NCI-H345 (cell line): ENCODE results near the gene BCAS2.
"Not testable (repeated sequence)": the region's sequence is repeated elsewhere in the genome, so short reads cannot be mapped to it uniquely, and the experiment has no call there.

ENCODE experiments used
- DNase-seq: peaks from one replicate; lab custom pipeline; 2025; lab: John Stamatoyannopoulos, UW

The BCAS2 gene

DNA sequence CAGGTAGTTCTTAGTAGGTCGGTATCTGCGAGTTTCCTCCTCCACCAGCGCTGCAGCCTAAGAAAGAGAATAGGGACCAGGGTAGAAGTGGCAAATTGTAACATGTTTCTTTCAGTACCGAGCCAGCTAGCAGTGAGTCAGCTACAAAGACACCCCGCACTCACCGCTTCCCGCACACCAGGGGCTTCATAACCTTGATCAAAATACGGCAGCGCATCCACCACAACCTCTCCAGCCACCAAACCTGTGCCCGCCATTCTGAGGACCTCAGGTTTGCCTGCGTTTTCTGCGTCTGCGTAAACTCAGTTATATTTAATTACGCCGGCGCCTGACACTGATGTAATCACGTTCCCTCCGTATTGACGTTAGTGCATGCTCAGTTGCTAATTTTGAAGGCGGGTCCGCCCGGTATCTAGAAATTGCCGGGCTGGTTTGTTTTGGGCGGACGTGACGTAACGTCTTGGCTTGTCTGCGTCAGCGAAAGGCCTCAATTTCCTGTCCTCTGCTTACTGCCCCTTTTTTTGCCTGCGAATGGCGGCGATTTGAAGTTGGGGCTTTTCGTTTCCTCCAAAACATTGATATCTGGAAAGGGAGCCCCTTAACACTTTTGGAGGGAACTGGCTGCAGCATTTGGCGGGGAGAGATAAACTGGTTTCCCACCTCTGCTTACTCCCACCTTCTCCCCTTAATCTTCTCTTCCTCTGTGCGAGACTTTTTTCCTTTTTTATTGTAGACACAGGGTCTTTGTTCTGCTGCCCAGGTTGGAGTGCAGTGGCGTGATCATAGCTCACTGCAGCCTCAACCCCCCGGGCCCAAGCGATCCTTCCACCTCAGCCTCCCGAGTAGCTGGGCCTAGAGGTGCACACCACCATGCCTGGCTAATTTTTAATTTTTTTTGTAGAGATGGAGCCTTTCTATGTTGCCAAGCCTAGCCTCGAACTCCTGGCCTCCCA lies at the start of gene BCAS2:
BCAS2 (minus strand) TSS at position 281 of the 953 bp plus-strand sequence; CDS start at position 257, 24 bp downstream.
- DNase-seq: peak; percentile 98

DNA sequence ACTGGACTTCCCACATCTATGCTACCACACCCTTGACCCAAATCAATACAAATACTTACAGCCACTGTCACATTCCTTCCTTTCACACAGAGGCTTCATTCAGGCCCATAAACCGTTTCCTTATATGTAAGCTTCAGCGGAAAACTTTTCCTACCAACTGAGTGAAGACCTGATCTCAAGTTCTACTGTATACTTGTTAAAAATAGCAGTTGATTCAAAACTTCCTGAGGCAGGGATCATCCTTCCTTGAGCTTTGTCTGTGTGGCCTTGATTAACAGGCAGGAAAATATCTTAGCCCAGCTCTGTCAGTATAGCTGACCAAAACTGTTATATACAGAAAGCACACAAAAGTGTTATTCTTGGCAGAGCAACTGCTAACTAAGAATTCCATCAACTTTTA lies 45.7 kb upstream of the BCAS2 start:
- no peak for DNase-seq

DNA sequence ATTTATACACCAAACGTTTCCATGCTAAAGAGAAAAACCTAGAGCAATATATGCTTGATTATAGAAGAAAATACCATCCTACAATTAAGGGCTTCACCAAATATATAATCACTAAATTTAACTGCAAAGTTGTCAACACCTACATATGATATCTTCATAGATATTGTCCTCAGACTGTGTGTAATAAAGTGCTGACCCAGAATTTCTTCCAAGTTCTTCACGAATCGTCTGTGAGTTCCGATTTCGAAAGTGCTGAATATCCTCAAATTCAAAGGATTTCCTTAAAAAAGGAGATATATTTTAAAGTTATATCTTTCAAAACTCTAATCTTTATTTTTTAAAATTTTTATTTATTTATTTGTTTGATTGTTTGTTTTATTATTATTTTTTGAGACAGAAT lies 41.9 kb upstream of the BCAS2 start:
- DNase-seq: no peak

DNA sequence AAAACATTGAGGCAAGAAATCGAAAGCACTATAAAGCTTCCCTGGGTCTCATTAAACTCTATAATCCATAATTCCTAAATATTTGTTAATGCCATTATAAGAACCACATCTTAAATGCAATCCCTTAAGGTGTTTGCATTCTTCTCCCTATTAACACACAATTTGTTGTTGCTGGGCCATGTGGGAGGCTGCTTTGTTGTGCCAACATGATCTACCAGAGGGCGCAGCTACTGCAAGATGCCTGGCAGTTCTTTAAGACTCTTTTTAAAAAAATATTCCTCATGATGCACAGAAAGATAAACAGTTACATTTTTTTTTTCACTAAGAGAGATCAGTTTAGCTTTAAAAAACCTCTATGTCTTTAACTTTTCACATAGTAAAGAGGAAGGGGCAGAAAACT lies 39.0 kb upstream of the BCAS2 start:
- DNase-seq: no peak

DNA sequence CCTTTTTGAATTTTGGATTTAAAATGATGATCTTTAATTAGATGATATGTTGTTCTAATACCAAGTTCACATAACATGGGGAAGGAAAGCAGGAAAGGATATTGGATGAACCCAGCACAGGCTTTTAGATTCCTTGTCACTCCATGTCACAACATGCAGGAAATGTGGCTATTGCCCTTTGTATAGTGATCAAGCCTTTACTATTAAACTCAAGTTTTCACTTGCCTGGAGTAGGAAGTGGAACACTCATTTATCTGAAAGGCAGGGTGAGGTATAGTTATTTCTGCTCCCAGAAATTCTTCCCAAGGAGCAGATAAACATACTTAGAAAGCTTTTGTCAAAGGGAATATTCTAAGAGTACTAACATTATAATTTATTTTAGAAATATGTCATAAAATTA lies 37.2 kb upstream of the BCAS2 start:
- DNase-seq: no peak

DNA sequence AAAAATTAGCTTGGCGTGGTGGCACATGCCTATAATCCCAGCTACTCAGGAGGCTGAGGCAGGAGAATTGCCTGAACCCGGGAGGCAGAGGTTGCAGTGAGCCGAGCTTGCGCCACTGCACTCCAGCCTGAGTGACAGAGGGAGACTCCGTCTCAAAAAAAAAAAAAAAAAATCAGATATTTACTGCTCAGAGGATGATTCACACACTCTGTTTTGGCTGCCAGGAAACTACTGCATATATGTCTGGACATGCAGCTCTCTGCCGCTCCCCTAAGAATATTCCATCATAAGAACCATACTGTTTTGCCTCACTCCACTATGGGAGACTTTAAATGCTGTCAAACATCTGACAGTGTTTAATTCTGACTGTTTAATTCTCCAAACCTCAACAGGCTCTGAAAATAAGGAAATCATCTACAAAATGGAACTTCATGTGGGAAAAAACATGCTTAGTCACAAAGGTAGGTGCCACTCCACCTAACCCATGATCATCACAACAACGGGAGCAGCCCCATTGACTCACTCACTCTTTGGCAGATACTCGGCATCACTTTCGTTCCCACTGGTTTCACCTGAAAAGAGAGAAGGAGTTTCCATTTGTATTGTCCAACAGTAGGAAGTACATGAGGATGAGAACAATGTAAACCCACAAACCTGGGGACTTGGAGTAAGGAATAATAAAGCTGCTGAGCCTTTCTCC lies 29.3 kb upstream of the BCAS2 start:
- peak; percentile 4 for DNase-seq

DNA sequence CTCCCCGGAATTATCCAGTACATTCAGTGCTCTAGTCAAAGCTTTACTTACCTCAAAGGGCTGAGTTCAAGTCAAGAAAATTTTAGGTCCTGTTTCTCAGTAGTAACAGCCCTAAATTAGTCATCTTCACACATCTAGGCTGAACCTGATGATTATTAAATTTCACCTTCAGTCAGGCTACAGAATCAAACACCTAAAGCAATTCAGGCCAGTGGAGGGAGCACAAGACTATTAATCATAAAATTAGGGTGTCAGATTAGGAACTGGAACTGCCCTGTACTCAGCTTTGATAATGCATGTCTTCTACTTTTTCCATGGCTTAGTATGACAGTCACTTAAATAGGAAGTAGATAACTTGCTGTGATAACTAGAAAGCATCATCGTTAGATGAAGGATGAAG lies 28.4 kb upstream of the BCAS2 start:
- no peak for DNase-seq

DNA sequence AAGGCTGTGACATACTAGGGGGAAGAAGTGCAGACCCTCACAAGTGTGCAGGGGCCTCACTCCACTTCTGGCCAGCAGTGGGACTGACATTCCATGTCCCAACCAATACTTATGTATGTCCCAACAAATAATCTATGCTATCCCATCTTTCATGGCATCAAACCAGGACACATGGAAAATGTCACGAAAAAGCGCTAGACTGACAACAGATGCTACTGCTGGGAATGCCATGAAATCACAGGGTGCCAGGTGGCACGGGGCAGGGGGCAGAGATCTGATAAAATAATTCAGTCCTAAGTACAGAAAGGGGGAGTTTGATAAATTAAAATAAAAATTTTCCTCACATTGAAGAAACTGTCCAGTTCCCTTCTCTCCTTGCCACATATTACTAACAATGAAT lies 27.6 kb upstream of the BCAS2 start:
- DNase-seq: no peak

DNA sequence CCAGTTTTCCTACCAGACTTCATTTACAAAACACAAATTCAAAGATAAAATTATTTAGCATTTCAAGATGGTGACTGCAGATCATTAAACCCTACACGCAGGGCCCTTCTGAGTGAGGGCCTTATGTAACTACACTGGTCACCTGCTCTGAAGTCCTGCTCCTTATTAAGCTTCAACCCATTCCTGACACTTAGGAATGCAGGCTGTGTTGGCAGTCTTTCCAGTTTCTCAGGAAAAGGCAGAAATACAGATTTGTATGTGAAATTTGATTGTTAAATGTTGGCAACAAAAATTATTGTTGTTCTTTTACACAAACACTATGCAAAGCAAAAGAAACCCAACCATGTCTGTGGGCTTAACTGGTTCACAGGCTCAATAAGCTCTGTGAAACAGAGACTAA lies 25.8 kb upstream of the BCAS2 start:
- DNase-seq: no peak

DNA sequence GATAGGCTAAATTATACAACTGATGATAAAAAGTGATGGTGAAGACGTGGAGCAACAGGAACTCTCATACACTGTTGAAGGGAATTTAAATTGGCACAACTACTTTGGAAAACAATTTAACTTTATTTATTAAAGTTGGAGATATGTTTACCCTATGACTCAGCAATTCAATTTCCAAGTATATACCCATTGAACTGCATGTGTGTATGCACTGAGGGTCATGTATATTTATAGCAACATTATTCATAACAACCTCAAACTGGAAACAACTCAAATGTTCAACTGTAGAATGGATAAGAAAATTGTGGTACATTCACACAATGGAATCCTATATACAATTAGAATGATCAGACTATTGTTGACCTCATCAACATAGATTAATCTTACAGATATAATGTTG lies 16.5 kb upstream of the BCAS2 start:
- no peak for DNase-seq

DNA sequence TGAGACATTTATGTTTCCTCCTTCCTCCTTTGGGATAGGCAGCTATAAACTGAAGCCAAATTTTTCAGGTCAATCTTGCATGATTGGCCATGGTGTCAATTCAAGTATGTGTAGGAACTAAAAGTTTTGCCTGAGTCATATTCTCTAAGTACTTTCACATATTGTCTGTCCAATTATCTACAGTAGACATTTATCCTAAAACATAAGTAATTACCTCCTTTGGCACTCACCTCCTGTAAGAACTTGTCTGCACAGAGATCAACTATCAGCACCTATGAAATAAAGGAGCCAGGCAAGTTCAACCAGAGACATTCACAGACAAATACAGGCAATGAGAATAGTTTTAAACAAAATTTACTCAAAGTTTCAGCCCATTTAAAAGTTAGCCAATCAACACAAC lies 14.2 kb upstream of the BCAS2 start:
- no peak for DNase-seq

DNA sequence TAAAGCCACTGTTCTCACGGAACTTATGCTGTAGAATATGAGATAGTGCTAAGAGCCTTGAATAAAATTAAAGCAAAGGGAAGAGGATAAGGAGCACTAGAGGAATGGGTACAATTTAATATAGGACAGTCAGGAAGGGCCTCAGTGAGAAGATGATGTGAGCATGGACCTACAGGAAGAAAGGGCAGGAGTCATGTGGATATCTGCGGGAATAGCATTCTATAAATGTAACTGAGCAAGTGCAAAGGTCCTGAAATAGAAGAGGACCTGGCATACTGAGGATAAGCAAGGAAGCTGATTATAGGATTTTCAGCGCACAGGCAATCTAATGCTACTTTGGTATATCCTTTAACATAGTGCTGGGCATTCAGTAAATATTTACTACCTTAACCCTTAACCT lies 12.6 kb upstream of the BCAS2 start:
- DNase-seq: no peak

DNA sequence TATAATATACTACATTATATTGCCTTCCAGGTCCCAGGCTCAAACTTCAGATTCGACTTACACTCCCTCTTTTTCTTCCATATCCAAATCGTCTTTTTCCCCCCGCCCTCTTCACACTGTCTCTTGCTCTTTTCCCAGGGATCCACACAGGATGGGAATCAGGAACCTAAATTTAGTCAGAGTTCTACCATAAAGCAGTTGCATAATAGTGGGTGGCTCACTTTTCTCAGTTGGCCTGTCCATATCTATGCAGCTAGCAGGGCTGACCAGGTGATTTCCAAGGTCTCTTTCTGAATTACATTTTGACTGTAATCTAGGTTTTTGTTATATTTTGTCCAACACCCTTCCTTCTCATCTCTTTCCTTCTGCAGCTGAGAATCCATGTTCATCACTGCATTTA lies 7.7 kb upstream of the BCAS2 start:
- no peak for DNase-seq

DNA sequence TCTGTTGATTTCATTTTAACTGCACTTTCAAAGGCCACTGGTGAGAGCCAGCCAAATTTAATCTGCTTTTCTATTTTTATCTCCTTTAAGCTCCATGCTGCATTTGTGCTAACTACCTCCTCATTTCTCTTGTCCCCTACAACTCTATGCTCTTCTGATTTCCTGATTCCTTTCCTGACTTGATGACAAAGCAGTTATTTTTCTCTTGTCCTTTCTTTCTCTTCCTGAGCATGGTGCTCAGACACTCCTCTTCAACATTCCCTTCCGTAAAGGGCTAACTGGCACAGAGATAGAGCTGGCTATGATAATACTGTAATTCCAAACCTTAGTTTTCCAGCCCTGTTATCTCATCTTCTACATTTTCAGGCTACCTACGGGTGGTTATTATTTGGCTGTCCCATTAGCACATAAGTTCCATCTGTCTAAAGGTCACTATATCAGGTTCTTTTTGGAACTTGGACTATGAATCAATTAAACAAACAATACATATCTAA lies 6.8 kb upstream of the BCAS2 start:
- no peak for DNase-seq

DNA sequence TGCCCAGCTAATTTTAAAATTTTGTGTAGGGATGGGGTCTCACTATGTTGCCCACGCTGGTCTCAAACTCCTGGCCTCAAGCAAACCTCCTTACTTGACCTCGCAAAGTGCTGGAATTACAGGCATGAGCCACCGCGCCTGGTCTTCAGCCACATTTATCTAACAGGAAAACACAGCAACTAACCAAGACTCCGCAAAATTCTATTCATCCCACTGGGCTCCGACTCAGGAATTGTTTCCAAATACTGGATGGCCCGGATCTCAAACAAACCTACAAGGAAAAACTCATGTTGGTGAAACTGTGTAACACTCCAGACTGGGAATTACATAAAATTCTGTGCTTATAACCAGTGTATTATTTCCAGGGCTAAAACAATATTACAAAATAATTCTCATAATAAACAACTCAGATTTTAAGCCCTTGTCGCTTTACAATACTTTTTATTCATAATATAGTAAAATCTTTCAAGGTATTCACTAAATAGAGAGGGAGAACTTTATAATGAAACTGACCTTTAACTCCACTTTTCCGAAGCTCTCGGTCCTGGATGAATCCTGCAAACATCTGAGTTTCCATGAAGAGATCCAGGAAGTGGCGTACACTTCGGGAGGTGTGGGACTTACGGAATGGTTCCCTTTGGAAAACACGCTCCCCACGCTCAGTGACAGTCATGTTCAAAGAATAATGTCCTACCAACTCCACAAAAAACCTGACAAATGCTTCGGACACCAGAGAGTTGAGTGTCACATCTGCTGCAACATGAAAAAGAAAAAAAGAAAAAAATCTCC lies 6.0 kb upstream of the BCAS2 start:
- no peak for DNase-seq

DNA sequence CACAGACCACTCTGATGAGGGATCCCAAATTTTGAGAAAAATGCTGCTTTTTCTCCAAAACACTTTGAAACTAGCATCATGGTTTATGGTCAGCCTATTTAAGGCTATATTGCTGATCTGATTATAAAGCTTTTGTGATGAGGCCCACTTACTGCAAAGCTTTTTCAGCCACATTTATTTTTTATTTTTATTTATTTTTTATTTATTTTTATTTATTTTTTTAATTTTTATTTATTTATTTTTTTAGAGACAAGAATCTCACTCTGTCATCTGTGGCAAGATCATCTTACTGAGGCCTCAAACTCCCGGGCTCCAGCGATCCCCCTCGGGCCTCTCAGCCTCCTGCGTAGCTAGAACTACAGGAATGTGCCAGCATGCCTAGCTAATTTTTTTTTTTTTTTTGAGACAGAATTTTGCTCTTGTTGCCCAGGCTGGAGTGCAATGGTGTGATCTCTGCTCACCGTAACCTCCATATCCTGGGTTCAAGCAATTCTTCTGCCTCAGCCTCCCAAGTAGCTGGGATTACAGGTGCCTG lies 5.2 kb upstream of the BCAS2 start:
- DNase-seq: no peak

DNA sequence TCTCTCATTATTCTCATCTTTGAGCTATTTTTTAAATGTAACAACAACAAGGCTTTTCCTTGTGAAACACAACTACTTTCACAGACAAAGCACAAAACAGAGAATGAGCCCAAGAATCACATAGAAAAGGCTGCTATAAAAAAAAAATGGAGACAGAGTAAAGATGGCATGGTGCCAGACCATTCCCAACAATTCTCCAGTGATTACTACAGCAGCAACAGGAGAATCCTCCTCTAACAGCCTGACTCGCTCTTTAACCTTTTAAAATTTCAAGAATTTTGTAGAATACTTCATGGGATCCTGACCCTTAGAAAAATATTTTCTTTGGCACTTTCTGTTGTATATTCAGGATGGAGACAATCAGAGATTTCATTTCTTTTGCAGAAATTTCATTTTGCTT lies 3.8 kb upstream of the BCAS2 start:
- no peak for DNase-seq

DNA sequence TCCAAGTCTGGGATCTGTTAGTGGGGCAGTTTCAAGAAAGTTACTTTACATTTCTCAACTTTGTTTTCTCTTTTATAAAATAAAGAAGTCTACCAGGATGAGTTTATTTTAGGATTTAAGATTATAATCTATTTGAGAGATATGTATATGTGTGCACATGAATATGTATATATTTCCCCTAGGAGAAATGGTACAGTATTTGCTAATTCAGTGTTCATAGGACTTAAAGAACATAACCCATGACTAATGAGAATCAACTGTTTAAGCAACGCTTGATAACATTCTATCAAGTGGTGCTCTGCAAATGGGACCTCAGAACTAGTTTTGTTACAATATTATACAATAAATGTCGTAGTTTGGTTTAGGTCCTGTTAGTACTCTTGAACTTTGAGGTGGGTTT lies 7.0 kb downstream of the BCAS2 start:
- DNase-seq: no peak

DNA sequence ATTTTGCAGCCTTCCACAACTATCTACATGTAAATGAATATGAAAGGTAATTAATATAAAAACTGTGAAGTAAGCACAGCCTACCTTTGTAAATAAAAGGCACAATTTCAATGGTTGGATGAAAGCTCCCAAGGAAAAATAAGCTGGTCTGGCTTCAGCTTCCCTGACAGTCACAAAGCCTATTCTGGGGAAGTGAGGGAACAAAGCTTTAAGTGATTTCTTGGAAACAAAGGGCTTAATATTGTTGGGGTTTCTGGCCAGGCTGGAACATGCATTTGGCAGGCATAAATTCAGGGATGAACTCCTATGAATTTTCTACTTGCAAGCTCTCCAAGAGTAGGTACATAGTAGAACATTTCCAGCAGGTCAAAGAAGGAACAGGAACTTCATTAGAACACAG lies 17.3 kb downstream of the BCAS2 start:
- no peak for DNase-seq

DNA sequence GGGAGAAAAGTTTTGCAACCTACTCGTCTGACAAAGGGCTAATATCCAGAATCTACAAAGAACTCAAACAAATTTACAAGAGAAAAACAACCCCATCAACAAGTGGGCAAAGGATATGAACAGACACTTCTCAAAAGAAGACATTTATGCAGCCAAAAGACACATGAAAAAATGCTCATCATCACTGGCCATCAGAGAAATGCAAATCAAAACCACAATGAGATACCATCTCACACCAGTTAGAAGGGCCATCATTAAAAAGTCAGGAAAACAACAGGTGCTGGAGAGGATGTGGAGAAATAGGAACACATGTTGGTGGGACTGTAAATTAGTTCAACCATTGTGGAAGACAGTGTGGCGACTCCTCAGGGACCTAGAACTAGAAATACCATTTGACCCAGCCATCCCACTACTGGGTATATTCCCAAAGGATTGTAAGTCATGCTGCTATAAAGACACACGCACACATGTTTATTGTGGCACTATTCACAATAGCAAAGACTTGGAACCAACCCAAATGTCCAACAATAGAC lies 18.4 kb downstream of the BCAS2 start:
- not testable (repeated sequence) for DNase-seq

DNA sequence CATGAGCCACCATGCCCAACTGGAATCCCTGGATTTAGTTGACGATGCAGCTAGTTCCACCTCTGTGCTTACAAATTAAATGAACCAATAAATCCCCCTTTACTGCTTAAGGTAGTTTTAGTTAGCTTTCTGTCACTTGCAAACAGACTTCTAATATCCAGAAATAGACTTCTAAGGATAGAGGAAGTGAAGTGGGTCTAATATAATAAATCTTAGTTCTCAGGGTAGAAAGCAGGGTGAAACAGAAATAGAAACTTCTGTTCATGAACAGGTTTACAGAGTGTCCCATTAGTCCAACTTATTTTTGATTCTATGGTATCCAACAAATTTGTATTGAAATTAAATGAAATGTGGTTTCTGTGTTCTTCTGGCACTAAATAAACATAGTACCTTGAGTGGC lies 20.1 kb downstream of the BCAS2 start:
- DNase-seq: no peak

DNA sequence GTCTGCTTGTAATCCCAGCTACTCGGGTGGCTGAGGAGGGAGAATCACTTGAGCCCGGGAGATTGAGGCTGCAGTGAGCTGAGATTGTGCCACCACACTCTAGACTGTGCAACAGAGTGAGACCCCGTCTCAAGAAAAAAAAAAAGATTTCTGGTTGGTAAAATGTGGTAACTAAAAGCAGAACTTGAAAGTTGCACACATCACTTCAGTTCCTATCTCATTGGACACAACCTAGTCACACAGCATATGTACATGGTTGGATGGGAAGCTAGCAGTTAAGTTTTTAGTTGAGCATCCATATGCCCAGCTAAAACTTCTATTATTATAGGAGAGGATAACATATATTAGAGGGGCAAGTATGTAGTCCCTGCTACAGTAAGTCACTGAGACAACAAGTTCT lies 22.1 kb downstream of the BCAS2 start:
- DNase-seq: no peak
